Endothelial cell of umbilical vein (primary cell): ENCODE data around the gene RGS12.

Source experiments
- EZH2 ChIP-seq: IDR thresholded peaks from 2 replicates; pipeline ENCODE4 v1.6.1; 2012; ENCODE audit warnings: borderline replicate concordance, low read depth, mild to moderate bottlenecking, moderate library complexity, low read length, inconsistent platforms; ENCODE audit not compliant: severe bottlenecking
- FOS ChIP-seq: IDR thresholded peaks from 2 replicates; pipeline ENCODE4 v1.6.1; 2011; ENCODE audit warnings: mild to moderate bottlenecking, low read length, moderate library complexity, borderline replicate concordance; ENCODE audit not compliant: insufficient read depth
- GATA2 ChIP-seq: IDR thresholded peaks from 2 replicates; pipeline ENCODE4 v1.7.0; 2011; ENCODE audit warnings: low read depth, mild to moderate bottlenecking, moderate library complexity, mixed read lengths, low read length; ENCODE audit not compliant: insufficient read length, insufficient read depth
- JUN ChIP-seq: IDR thresholded peaks from 2 replicates; pipeline ENCODE4 v1.6.1; 2011; ENCODE audit warnings: borderline replicate concordance, low read depth; ENCODE audit not compliant: insufficient read length, insufficient read depth
- MYC ChIP-seq: IDR thresholded peaks from one replicate; pipeline ENCODE4 v1.6.1; 2011; ENCODE audit warnings: mild to moderate bottlenecking, low read depth, low read length
- POLR2A ChIP-seq: IDR thresholded peaks from 2 replicates; pipeline ENCODE4 v1.6.1; 2012; ENCODE audit warnings: low read depth, mild to moderate bottlenecking, control low read depth, low read length
- POLR2AphosphoS5 ChIP-seq: IDR thresholded peaks from 2 replicates; pipeline ENCODE4 v1.6.1; 2012; ENCODE audit warnings: low read depth, mild to moderate bottlenecking, control low read depth, low read length, moderate library complexity; ENCODE audit not compliant: insufficient read depth
- TF ChIP-seq, protein P1 (sequence below), 2 donors: IDR thresholded peaks; 1 replicate in 1 of 2; 2 replicates in 1 of 2; pipeline ENCODE4 v1.5.1; 2011; ENCODE audit warnings: low read length in 2 of 2, mild to moderate bottlenecking in 2 of 2, moderate library complexity in 2 of 2, control low read depth in 1 of 2, inconsistent platforms in 1 of 2, low read depth in 1 of 2; ENCODE audit not compliant: insufficient read depth in 1 of 2; ENCODE audit errors: extremely low read depth in 1 of 2
- TF ChIP-seq, protein P2 (sequence below): IDR thresholded peaks from 2 replicates; pipeline ENCODE4 v1.6.1; 2011; ENCODE audit not compliant: insufficient read depth, insufficient read length

DNA sequence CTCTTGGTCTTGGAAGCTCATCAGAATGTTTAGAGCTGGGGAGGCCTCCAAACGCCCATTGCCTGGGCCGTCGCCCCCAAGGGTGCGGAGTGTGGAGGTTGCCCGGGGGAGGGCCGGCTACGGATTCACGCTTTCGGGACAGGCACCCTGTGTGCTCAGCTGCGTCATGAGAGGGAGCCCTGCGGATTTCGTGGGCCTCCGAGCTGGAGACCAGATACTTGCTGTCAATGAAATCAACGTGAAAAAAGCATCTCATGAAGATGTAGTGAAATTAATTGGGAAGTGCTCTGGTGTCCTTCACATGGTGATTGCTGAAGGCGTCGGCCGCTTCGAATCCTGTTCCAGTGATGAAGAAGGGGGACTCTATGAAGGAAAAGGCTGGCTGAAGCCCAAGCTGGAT is 23.3 kb downstream of the RGS12 start:
- TF ChIP-seq, protein P1, sequence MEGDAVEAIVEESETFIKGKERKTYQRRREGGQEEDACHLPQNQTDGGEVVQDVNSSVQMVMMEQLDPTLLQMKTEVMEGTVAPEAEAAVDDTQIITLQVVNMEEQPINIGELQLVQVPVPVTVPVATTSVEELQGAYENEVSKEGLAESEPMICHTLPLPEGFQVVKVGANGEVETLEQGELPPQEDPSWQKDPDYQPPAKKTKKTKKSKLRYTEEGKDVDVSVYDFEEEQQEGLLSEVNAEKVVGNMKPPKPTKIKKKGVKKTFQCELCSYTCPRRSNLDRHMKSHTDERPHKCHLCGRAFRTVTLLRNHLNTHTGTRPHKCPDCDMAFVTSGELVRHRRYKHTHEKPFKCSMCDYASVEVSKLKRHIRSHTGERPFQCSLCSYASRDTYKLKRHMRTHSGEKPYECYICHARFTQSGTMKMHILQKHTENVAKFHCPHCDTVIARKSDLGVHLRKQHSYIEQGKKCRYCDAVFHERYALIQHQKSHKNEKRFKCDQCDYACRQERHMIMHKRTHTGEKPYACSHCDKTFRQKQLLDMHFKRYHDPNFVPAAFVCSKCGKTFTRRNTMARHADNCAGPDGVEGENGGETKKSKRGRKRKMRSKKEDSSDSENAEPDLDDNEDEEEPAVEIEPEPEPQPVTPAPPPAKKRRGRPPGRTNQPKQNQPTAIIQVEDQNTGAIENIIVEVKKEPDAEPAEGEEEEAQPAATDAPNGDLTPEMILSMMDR (IDR thresholded peaks at IDR 0.05; ENCODE audit: extremely low read depth in 1 of 2, insufficient read depth in 1 of 2, low read depth in 1 of 2, low read length in 2 of 2) = no peak
- TF ChIP-seq JUN (no peak), MYC (no peak), FOS (no peak), EZH2 (no peak), POLR2A (no peak), POLR2AphosphoS5 (no peak), GATA2 (no peak)
- TF ChIP-seq, protein P2, sequence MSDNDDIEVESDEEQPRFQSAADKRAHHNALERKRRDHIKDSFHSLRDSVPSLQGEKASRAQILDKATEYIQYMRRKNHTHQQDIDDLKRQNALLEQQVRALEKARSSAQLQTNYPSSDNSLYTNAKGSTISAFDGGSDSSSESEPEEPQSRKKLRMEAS = no peak
